ENCODE results near the gene CKS2.

CKS2 gene

DNA sequence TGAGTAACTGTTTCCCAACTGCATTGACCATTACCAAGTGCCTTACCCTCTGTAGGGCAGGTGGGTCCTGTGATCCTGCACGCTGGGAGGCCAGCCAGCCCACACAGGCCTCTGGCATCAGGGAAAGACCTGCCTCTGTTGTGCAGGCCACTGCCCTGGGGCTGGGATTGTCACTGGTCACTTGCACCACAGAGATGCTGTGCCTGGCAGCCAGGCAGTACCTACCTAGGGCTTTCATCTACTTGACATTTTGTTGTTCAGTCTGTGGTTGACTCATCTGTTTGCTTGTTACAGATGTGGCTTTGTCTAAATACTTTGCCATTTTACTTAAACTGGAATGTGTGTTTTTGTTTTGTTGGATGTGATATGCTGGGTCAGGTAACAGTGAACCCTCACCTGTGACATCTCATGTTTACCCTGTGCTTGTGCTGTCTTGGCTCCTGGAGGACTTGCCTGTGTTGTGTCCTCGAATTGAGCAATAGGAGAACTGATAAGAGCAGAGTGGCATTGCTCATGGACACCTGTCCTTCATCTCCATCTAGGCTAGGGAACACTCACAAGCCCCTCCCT lies 40.1 kb downstream of the CKS2 start:
- DNase-seq = no peak

DNA sequence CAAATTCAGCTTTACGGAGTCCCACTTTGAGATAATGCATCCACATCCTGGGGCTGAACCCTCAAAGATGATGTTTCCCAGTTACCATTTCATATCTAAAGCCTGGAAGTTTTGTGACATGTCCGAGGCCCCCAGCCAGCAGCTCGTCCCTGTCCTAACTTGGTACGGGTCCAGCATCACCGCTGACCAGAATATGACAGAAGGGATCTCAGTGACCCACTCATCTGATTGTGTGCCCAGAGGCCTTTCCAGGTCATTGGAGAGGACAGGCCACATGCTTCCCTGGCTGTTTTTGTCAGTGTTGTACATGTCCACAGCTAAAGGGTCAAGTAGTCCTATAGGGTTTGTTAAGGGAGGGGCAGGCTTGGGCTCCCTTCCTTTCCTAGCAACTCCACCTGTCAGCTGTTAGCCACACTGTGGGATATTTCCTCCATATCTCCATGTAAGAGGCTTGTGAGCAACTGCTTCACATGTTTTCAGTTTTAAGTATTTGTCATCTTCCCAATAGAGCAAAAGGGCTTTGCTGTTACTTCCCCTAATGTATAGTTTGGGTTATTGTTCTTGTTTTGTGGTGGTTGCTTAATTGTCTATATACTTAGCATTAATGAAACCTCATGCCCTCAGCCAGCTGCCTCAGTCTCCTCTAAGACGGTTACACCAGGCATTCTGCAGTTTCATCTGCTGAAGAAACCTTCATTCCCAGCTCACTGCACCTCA lies 40.7 kb downstream of the CKS2 start:
- no peak for DNase-seq

DNA sequence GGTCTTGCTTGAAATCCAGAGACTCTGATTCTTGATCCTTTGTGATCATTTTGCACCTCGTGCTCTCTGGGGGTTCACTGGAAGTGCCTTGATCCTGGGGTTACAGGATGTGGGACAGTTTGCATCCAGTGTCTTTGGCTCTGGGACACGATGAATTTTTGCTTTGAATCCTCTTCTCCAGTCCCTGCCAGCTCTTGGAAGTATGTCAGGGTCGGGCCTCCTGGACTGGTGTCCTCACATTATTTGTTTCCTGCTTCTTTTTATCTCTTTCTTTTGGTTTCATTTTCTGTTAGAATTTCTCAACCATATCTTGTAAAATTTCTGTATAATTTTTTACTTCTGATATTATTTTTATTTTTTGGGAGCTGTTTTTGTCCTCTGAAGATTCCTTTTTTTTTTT lies 41.5 kb downstream of the CKS2 start:
- DNase-seq = no peak

DNA sequence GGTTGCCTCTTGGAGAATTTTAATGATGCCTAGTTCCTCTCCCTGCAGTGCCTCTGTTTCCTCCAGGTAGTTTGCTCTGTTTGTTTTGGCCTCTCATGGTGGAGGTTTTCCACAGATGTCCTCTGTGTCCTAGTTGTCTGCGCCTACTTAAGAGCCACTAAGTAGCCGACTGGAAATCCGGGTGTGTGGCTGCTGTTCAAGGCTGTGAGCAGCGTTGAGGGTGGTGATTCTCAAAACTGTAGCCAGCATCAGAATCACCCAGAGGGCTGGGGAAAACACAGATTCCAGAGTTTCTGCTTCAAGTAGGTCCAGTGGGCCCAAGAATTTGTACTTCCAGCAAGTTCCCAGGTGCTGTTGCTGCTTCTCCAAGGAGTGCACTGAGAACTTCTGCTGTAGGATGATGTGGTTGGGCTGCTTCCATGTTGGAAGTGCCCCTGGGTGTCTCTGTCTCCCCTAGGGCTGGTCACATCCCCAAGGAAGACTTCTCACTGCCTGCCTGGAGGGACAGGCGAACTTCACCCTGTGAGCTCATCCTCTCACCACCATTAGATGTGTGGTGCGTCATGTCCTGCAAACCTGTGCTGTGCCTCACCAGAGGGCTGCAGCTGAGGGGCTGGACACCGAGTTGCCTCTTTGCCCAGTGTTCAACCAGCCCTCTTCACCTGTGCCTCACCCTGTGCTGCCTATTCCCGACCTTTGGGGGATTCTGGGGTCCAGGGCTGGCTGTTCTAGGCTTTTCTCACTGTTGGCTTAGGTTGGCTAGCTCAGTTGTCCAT lies 42.1 kb downstream of the CKS2 start:
- DNase-seq = no peak

- no peak for DNase-seq
These were observed 43.0 kb downstream of the CKS2 start for GRCh38 chr9:89353989-89354388.

DNA sequence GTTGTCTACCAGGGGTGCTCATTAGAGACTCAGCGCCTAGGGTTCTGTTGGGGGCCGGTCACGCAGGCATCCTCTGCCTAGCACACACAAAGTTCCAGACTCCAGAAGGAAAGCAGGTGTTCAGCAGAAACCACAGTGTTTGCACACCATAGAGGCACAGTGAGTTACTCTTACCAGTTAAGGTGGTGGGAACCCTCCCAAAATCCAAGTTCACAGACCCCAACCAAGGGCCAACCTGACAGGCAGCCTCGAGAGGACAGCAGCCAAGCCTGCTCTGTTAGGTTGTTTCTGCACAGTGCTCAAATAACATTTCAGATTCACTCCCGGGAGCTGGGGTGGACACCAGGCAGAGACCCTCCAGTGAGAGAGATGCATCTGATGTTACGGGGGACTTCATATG lies 43.5 kb downstream of the CKS2 start:
- no peak for DNase-seq

GRCh38 chr9:89356782-89357181 lies 45.8 kb downstream of the CKS2 start:
- no peak for DNase-seq

DNA sequence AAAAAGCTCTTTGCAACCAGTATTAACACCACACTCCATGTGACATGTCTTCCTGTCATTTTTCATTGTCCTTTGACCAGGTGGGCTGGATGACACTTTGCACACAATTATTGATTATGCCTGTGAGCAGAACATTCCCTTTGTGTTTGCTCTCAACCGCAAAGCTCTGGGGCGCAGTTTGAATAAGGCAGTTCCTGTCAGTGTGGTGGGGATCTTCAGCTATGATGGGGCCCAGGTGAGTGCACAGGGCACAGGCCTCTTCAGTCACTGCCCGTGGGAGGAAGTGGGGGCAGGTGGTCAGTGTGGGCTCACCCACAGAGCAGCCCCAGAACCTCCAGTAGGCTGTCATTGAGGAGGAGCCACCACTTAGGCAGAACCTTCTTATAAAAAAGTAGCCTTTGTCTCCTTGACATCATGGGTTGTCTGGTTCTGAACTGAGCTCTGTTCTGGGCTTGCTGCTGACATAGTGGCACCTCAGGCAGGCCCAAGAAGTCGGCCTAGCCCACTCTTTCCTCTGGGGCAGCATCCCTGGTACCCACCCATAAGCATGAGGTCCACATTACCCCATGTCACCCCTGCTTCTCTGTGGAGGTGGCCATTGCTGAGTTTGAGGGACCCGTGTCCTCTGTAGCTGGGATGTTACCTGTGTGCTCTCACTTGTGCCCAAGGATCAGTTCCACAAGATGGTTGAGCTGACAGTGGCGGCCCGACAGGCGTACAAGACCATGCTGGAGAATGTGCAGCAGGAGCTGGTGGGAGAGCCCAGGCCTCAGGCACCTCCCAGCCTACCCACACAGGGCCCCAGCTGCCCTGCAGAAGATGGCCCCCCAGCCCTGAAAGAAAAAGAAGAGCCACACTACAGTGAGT lies 46.6 kb downstream of the CKS2 start:
- no peak for DNase-seq

GRCh38 chr9:89358376-89358916 lies 47.5 kb downstream of the CKS2 start:
- DNase-seq = no peak

DNA sequence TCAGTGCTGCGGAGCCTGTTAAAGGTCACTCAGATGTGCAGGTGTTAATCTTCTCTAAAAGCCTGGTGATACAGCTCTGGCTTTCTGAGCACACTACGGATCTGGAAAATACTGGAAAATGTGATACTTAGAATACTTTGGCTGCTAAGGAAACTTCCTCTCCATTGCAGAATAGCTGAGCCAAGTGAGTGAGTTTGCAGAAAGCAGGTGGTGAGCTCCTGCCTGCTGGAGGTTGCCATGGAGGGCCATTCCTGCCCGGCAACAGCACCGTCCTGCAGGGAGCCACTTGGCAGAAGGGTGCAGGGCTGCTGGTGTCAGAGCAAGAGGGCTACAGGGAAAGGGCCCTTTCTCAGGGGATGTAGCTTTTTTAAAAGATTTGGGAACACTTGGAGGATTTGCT lies 48.0 kb downstream of the CKS2 start:
- no peak for DNase-seq

DNA sequence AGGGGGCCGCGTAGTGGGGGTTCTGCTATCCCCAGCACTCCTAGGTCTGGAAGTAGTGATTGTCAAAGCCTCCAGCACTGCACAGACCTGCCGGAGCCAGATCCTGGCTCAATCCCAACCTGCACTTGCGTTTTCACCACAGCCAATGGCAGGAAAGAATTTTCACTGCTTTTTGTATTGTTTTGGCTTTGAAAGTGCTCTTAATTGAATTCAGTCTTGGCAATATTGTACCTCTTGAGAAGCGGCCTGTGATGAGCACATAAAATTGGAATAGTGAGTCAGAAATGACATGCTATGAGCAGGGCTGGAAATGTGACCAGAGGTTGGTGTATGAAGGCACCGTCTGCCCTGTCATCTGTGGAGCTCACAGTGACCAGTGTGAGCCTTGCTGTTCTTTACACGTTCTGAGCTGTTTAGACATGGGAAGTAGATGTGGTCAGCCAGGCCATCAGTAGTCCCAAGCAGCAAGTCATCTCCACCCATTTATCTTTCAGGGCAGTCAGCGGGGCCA lies 48.8 kb downstream of the CKS2 start:
- no peak for DNase-seq

DNA sequence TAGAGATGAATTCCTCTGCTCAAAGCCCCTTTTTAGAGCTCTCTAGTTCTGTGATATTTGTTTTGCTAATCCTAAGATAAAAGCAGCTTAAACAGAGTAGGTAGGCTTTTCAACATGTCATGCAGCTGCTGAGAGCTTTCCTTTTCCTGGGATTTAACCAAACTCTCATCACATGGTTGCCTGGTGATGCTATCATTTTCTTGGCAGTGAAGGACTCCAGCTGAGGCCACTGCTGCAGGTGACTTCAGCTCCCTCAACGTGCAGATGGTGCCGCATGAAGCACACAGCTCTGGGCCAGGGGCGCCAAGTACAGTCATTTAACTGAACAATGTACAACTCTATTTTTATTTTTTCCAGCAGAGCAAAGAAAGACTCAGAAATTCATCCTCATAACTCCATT lies 49.5 kb downstream of the CKS2 start:
- DNase-seq = no peak

- no peak for DNase-seq
These were observed 50.0 kb downstream of the CKS2 start for GRCh38 chr9:89361031-89361430.

DNA sequence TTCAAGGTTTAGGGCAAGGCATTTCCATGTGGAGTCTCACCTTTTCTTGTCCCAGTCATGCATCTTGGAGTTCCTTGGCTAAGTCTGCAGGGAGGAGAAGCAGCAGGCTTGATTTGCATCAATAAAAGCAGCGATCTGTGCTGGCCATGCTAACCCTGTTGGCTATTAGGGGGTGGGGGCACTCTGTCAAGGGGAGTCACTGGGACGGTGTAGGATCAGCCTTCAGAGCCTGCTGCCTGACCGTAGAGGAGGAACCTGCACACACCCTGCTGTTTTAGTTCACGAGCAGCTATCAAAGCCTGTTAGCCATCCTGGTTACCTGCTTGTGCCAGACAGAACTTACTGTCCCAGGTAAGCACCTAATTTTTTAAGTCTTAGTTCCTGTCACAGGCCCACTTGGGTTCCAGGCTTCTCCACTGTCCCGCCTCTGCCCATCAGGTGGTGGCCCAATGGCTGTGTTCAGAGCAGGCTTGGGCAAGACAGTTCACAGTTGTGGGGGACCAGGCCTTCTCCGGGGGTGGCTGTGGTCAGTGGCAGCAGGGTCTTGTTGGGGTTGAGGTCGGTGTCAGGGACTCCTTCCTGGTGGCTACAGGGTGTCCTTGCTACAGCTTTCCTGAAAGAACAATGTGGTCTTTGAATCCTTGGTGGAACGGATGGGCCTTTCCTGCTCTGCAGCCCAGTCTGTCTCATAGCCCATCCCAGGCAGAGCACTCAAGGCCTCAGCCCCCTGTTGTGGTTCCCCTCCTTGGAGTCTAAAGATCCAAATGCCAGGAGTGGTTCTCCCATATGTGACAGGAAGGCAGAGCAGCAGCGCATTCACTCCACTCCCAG lies 51.0 kb downstream of the CKS2 start:
- DNase-seq = no peak

- no peak for DNase-seq
These were observed 51.8 kb downstream of the CKS2 start for GRCh38 chr9:89362647-89363310.

DNA sequence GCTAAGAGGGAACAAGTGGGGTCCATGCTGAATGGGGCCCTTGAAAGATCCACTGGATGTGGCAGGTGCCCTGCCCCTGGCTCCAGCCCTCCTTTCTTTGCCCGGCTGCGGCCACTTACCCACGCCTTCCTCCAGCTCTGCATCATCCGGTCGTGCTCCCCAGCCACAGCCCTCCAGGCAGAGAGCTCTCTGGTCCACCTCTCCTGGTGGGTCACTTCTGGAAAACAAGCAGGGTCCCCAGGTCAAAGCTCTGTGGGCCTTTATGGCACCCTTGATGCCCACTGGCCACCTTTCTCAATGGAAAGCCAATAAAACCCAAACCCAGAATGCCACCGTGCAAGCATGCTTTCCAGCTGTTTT lies 52.3 kb downstream of the CKS2 start:
- no peak for DNase-seq

GRCh38 chr9:89363921-89364665 lies 53.1 kb downstream of the CKS2 start:
- DNase-seq = no peak

DNA sequence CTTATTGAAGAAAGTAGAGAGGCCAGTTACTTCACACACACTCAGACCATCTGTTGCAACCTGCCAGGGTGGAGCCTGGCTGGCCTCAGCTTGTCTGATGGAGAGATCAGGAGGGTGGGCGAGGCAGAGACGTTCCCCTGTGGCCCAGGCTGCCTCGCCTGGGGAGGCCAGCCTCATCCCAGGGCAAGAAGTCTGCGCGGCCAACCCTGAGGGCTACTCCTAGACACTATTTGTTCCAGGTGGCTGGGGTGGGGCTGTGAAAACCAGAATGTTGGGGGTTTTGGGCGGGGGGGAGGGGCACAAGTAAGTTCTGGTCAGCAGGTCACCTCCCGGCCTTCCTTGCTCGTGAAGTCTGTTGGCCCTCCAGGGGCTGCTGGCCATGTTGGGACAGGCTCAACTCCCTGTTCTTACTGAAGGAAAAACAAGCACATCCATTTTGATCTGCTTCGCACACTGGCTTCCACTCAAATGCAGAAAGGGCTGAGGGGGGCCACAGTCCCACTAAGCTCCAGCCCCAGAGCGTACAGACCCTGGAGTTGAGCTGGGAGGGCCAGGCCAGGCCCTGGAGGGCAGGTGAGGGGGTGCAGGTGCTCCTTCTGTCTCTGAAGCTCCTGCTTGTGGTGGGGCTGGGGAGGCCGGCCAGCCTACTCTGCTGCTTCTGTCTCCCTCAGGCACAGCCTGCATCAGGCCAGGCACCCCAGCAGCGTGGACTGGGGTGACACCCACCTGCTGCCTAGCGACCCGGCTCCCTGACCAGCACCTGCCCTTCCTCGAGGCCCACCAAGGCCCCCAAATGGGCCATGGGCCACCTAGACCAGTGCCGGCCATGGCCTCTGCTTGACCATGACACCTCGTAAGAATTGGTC lies 53.9 kb downstream of the CKS2 start:
- DNase-seq = no peak

- DNase-seq = no peak
These were observed 54.5 kb downstream of the CKS2 start for GRCh38 chr9:89365532-89365912.
